Sigmoid colon (tissue), 4 donors: ENCODE data around the gene PRG2.

Experiments used
- POLR2A ChIP-seq, 2 donors: fragments of 450-650 bp; IDR thresholded peaks; one replicate each; pipeline ENCODE4 v1.6.1; 2016; ENCODE audit warnings: antibody characterized with exemption in 2 of 2, mild to moderate bottlenecking in 2 of 2, moderate library complexity in 2 of 2
- POLR2AphosphoS5 ChIP-seq, 4 donors: sonication (generic); formaldehyde crosslinking; IDR thresholded peaks; one replicate each; pipeline ENCODE4 v1.6.1; 2017; ENCODE audit warnings: antibody characterized with exemption in 4 of 4
- TF ChIP-seq, protein P1 (sequence below), 4 experiments: fragments of 450-650 bp in 3 of 4; fragments of 200-600 bp in 1 of 4; IDR thresholded peaks; one replicate each; pipeline ENCODE4 v1.5.1; 2016 to 2019; ENCODE audit warnings: antibody characterized with exemption in 4 of 4, mild to moderate bottlenecking in 3 of 4, moderate library complexity in 2 of 4

DNA sequence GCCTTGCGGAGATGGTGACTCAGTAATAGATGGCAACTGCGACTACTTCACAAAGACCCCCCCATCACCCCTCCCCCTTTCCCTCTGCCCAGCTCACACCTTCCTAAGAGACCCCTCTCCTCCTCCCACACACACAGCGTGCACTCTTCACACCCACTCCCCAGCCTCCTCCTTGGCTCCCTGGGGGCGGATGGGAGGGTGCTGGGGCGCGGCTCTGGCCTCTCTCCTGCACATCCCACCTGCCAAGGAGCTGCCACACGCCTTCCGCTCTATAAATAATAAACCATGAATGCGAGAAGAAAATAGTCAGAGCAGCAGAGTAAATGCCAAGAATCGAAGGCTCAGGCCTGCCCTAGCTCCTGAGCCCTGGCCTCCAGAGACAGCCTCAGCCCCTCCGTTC lies 47.7 kb downstream of the PRG2 start:
- TF ChIP-seq, protein P1, sequence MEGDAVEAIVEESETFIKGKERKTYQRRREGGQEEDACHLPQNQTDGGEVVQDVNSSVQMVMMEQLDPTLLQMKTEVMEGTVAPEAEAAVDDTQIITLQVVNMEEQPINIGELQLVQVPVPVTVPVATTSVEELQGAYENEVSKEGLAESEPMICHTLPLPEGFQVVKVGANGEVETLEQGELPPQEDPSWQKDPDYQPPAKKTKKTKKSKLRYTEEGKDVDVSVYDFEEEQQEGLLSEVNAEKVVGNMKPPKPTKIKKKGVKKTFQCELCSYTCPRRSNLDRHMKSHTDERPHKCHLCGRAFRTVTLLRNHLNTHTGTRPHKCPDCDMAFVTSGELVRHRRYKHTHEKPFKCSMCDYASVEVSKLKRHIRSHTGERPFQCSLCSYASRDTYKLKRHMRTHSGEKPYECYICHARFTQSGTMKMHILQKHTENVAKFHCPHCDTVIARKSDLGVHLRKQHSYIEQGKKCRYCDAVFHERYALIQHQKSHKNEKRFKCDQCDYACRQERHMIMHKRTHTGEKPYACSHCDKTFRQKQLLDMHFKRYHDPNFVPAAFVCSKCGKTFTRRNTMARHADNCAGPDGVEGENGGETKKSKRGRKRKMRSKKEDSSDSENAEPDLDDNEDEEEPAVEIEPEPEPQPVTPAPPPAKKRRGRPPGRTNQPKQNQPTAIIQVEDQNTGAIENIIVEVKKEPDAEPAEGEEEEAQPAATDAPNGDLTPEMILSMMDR (IDR thresholded peaks at IDR 0.05): no peak
- TF ChIP-seq POLR2A (IDR thresholded peaks at IDR 0.05): no peak
- TF ChIP-seq POLR2AphosphoS5 (IDR thresholded peaks at IDR 0.05): no peak
